ENCODE data around the gene PIGK.
"Not testable (repeated sequence)": the region's sequence is repeated elsewhere in the genome, so short reads cannot be mapped to it uniquely, and the experiment has no call there.

GRCh38 chr1:77159706-77160105 is 59.5 kb downstream of the PIGK start:
- TF ChIP-seq POLR2A (IDR thresholded peaks at IDR 0.05; ENCODE audit: borderline replicate concordance, extremely low read depth, insufficient read depth, insufficient read length); TCF7L2 (IDR thresholded peaks at IDR 0.05; ENCODE audit: borderline replicate concordance, extremely low read depth, insufficient read depth, insufficient read length); CTCF (IDR thresholded peaks at IDR 0.05 in 2 of 3, conservative IDR thresholded peaks at IDR 0.05 in 1 of 3; ENCODE audit: borderline replicate concordance in 1 of 3, insufficient read depth in 1 of 3, low read depth in 2 of 3, low read length in 2 of 3); POLR2AphosphoS5 (IDR thresholded peaks at IDR 0.05; ENCODE audit: low read depth, low read length); EGR1 (IDR thresholded peaks at IDR 0.05; ENCODE audit: low read depth): not testable (repeated sequence)

Measured in HCT116 (cell line).